Endothelial cell of umbilical vein (primary cell): ENCODE data around the gene DNAH10. TPM values are rescaled to one million over a fixed set of nuclear protein-coding genes. Genes with fewer than 3 reads are reported as not detected.

Experiments
- BruUV-seq: library from RNA; stranded (reverse); fragments of 400-500 nt; replicated peaks from 2 replicates; lab custom pipeline; 2021; lab: Mats Ljungman, UMichigan
- CTCF ChIA-PET: fragments of 300-600, 350-600 bp; sonication (Branson Sonifier 250); formaldehyde crosslinking; loops from one replicate; lab custom pipeline; 2021; ENCODE audit warnings: antibody characterized with exemption, inconsistent platforms; lab: Charles Lee
- POLR2A ChIA-PET: fragments of 300-600, 350-600 bp; sonication (Branson Sonifier 250); formaldehyde crosslinking; loops from one replicate; lab custom pipeline; 2021; ENCODE audit warnings: antibody characterized with exemption, inconsistent platforms; lab: Charles Lee
- DNase-seq: peaks from one replicate; pipeline ENCODE4 v3.0.0-alpha.2; 2011; ENCODE audit warnings: low read depth, low spot score
- FAIRE-seq: peaks from 2 replicates; lab custom pipeline; 2011; peaks lifted over from hg19 to GRCh38; lab: Jason Lieb, UNC
- H2AFZ ChIP-seq: 2 replicates; pipeline ENCODE4 v1.6.0; 2012; ENCODE audit warnings: low read depth, low read length, control low read depth, inconsistent platforms
- H3K27ac ChIP-seq: 2 replicates; pipeline ENCODE4 v1.5.1; 2011; ENCODE audit warnings: low read depth, mild to moderate bottlenecking, control low read depth, low read length, moderate library complexity; ENCODE audit not compliant: insufficient read depth
- H3K27me3 ChIP-seq, 2 experiments: 2 replicates each; pipeline versions ENCODE4 v1.6.0 to v1.6.1; 2011; ENCODE audit warnings: low read length in 2 of 2, mixed read lengths in 1 of 2; ENCODE audit not compliant: control insufficient read depth in 2 of 2, insufficient read depth in 2 of 2
- H3K36me3 ChIP-seq, 2 experiments: 2 replicates in 1 of 2; 3 replicates in 1 of 2; pipeline ENCODE4 v1.5.1; 2011; ENCODE audit warnings: low read length in 2 of 2, mild to moderate bottlenecking in 1 of 2, moderate library complexity in 1 of 2; ENCODE audit not compliant: control insufficient read depth in 2 of 2, insufficient read depth in 2 of 2; ENCODE audit errors: extremely low read depth in 1 of 2
- H3K4me1 ChIP-seq: 3 replicates; pipeline ENCODE4 v1.5.1; 2011; ENCODE audit warnings: mild to moderate bottlenecking, low read length; ENCODE audit not compliant: control insufficient read depth, insufficient read depth; ENCODE audit errors: extremely low read depth
- H3K4me2 ChIP-seq: 2 replicates; pipeline ENCODE4 v1.6.1; 2011; ENCODE audit warnings: low read length, control low read depth, mixed read lengths; ENCODE audit not compliant: insufficient read depth
- H3K4me3 ChIP-seq, 3 experiments: fragments of 200-600 bp in 1 of 3; sonication (generic), shearing (Covaris generic) in 1 of 3; replicated peaks in 1 of 3; 2 replicates each; pipeline ENCODE4 v1.5.1; 2011 to 2016; ENCODE audit warnings: control low read depth in 3 of 3, low read length in 3 of 3, mild to moderate bottlenecking in 2 of 3, inconsistent platforms in 1 of 3, low read depth in 1 of 3, moderate library complexity in 1 of 3; ENCODE audit not compliant: insufficient read depth in 1 of 3
- H3K79me2 ChIP-seq: 2 replicates; pipeline ENCODE4 v1.6.0; 2012; ENCODE audit warnings: low read length, inconsistent platforms; ENCODE audit not compliant: control insufficient read depth, insufficient read depth
- H3K9ac ChIP-seq: replicated peaks from 2 replicates; pipeline ENCODE3; 2011; ENCODE audit warnings: low read length, control low read depth; ENCODE audit not compliant: insufficient read depth; ENCODE audit errors: extremely low read depth
- H3K9me1 ChIP-seq: replicated peaks from 3 replicates; pipeline ENCODE4 v1.6.0; 2011; ENCODE audit warnings: mild to moderate bottlenecking, low read length; ENCODE audit not compliant: control insufficient read depth, insufficient read depth; ENCODE audit errors: extremely low read depth
- H3K9me3 ChIP-seq: replicated peaks from 2 replicates; pipeline ENCODE4 v1.5.1; 2012; ENCODE audit warnings: low read length, inconsistent platforms; ENCODE audit not compliant: control insufficient read depth, insufficient read depth
- H4K20me1 ChIP-seq: replicated peaks from 2 replicates; pipeline ENCODE3; 2011; ENCODE audit warnings: mild to moderate bottlenecking, low read length; ENCODE audit not compliant: control insufficient read depth, insufficient read depth; ENCODE audit errors: extremely low read depth
- EZH2 ChIP-seq: IDR thresholded peaks from 2 replicates; pipeline ENCODE4 v1.6.1; 2012; ENCODE audit warnings: borderline replicate concordance, low read depth, mild to moderate bottlenecking, moderate library complexity, low read length, inconsistent platforms; ENCODE audit not compliant: severe bottlenecking
- FOS ChIP-seq: IDR thresholded peaks from 2 replicates; pipeline ENCODE4 v1.6.1; 2011; ENCODE audit warnings: mild to moderate bottlenecking, low read length, moderate library complexity, borderline replicate concordance; ENCODE audit not compliant: insufficient read depth
- GATA2 ChIP-seq: IDR thresholded peaks from 2 replicates; pipeline ENCODE4 v1.7.0; 2011; ENCODE audit warnings: low read depth, mild to moderate bottlenecking, moderate library complexity, mixed read lengths, low read length; ENCODE audit not compliant: insufficient read length, insufficient read depth
- JUN ChIP-seq: IDR thresholded peaks from 2 replicates; pipeline ENCODE4 v1.6.1; 2011; ENCODE audit warnings: borderline replicate concordance, low read depth; ENCODE audit not compliant: insufficient read length, insufficient read depth
- MYC ChIP-seq: IDR thresholded peaks from one replicate; pipeline ENCODE4 v1.6.1; 2011; ENCODE audit warnings: mild to moderate bottlenecking, low read depth, low read length
- POLR2A ChIP-seq: IDR thresholded peaks from 2 replicates; pipeline ENCODE4 v1.6.1; 2012; ENCODE audit warnings: low read depth, mild to moderate bottlenecking, control low read depth, low read length
- POLR2AphosphoS5 ChIP-seq: IDR thresholded peaks from 2 replicates; pipeline ENCODE4 v1.6.1; 2012; ENCODE audit warnings: low read depth, mild to moderate bottlenecking, control low read depth, low read length, moderate library complexity; ENCODE audit not compliant: insufficient read depth
- dilution Hi-C: fragments of 300-500 bp; cut with MboI; formaldehyde crosslinking; loops from one replicate; pipeline ENCODE4 v1.15.0; 2019; ENCODE audit warnings: low sequenced_read_pairs; ENCODE audit not compliant: extremely low pct_ligation_motif_present
- intact Hi-C: fragments of 100-400 bp; cut with micrococcal nuclease; formaldehyde crosslinking; loops from one replicate; pipeline ENCODE4 v1.10.0; 2022
- polyA plus RNA-seq, 4 experiments: library from polyadenylated mRNA; depleted of rRNA in 3 of 4; stranded (reverse) in 3 of 4; unstranded in 1 of 4; fragments of >200 nt; gene quantifications; 2 replicates each; pipeline versions ENCODE4 v1.2.1 to v1.2.3, GENCODE V29; 2011 to 2012; ENCODE audit warnings: missing spikeins in 1 of 4
- total RNA-seq: library from RNA; stranded (reverse); gene quantifications from 2 replicates; pipeline ENCODE4 v1.2.3, GENCODE V29; 2021
- TF ChIP-seq, protein P1 (sequence below), 2 donors: IDR thresholded peaks; 1 replicate in 1 of 2; 2 replicates in 1 of 2; pipeline ENCODE4 v1.5.1; 2011; ENCODE audit warnings: low read length in 2 of 2, mild to moderate bottlenecking in 2 of 2, moderate library complexity in 2 of 2, control low read depth in 1 of 2, inconsistent platforms in 1 of 2, low read depth in 1 of 2; ENCODE audit not compliant: insufficient read depth in 1 of 2; ENCODE audit errors: extremely low read depth in 1 of 2
- TF ChIP-seq, protein P2 (sequence below): IDR thresholded peaks from 2 replicates; pipeline ENCODE4 v1.6.1; 2011; ENCODE audit not compliant: insufficient read depth, insufficient read length

DNAH10 gene
- total and polyA plus RNA-seq, 2 donors (not counting 3 experiments of a cell fraction or from before 2014, with no cell fraction given): 0.04 to 0.31 TPM

DNA sequence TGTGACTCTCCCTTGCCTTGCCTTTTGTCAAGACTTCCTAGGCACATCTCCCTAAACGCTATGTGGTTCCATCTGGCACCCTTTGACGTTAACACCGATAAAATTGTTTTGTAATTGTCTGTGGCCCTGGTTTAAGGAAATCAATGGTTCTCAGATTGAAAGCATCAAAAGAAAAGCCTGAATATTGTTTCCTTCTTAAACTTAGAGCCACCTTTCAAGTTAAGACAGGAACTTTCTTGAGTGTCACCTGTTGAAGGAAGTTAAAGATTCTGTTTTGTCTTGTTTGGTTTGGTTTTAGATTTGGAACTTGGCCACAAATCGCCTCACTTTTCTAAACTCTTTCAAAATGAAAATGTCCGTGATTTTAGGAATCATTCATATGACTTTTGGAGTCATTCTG lies 14.8 kb upstream of the DNAH10 start:
- CTCF ChIA-PET: no interaction called here
- FAIRE-seq: no peak
- Histone ChIP-seq H3K36me3 (peaks cover 12 to 28% of the 10 kb centered on the region in 2 experiments), H3K4me2 (no peak overlapping the region), H3K9me1 (no peaks in the 10 kb centered on the region), H3K27ac (no peak overlapping the region), H2AFZ (no peak overlapping the region), H3K9me3 (no peaks in the 10 kb centered on the region), H3K9ac (no peak overlapping the region), H3K4me3 (no peak overlapping the region), H3K27me3 (no peaks in the 10 kb centered on the region), H4K20me1 (no peaks in the 10 kb centered on the region), H3K4me1 (no peaks in the 10 kb centered on the region), H3K79me2 (no peaks in the 10 kb centered on the region)
- POLR2A ChIA-PET: no interaction called here
- DNase-seq: no peak
- no TSS peak for BruUV-seq
- no peak for TF ChIP-seq MYC
- TF ChIP-seq, protein P1, sequence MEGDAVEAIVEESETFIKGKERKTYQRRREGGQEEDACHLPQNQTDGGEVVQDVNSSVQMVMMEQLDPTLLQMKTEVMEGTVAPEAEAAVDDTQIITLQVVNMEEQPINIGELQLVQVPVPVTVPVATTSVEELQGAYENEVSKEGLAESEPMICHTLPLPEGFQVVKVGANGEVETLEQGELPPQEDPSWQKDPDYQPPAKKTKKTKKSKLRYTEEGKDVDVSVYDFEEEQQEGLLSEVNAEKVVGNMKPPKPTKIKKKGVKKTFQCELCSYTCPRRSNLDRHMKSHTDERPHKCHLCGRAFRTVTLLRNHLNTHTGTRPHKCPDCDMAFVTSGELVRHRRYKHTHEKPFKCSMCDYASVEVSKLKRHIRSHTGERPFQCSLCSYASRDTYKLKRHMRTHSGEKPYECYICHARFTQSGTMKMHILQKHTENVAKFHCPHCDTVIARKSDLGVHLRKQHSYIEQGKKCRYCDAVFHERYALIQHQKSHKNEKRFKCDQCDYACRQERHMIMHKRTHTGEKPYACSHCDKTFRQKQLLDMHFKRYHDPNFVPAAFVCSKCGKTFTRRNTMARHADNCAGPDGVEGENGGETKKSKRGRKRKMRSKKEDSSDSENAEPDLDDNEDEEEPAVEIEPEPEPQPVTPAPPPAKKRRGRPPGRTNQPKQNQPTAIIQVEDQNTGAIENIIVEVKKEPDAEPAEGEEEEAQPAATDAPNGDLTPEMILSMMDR (IDR thresholded peaks at IDR 0.05; ENCODE audit: extremely low read depth in 1 of 2, insufficient read depth in 1 of 2, low read depth in 1 of 2, low read length in 2 of 2): no peak
- TF ChIP-seq, protein P2, sequence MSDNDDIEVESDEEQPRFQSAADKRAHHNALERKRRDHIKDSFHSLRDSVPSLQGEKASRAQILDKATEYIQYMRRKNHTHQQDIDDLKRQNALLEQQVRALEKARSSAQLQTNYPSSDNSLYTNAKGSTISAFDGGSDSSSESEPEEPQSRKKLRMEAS: no peak
- TF ChIP-seq FOS: no peak
- TF ChIP-seq EZH2: no peak
- TF ChIP-seq JUN: no peak
- TF ChIP-seq POLR2A: no peak
- TF ChIP-seq POLR2AphosphoS5: no peak
- no peak for TF ChIP-seq GATA2
- intact Hi-C loops: no loop called here
- dilution Hi-C loops: no loop called here
